WTC11 (cell line): ENCODE data around the gene NECAB3.

Experiments used
- CBFB ChIP-seq: sonication (generic); formaldehyde crosslinking; IDR thresholded peaks from 2 replicates; pipeline ENCODE4 v1.8.1; 2022; ENCODE audit warnings: mild to moderate bottlenecking, low read depth, missing genetic modification reagents
- CREB1 ChIP-seq: sonication (generic); formaldehyde crosslinking; IDR thresholded peaks from 2 replicates; pipeline ENCODE4 v1.8.0; 2023; ENCODE audit warnings: mild to moderate bottlenecking, missing genetic modification reagents
- CREM ChIP-seq: sonication (generic); formaldehyde crosslinking; IDR thresholded peaks from 2 replicates; pipeline ENCODE4 v1.8.1; 2022; ENCODE audit warnings: mild to moderate bottlenecking, missing genetic modification reagents, moderate library complexity
- KAT7 ChIP-seq: sonication (generic); formaldehyde crosslinking; IDR thresholded peaks from 2 replicates; pipeline ENCODE4 v1.8.1; 2023; ENCODE audit warnings: missing genetic modification reagents, mild to moderate bottlenecking, borderline replicate concordance
- TCF7 ChIP-seq: sonication (generic); formaldehyde crosslinking; IDR thresholded peaks from 2 replicates; pipeline ENCODE4 v1.8.0; 2022; ENCODE audit warnings: mild to moderate bottlenecking, low read depth, missing genetic modification reagents, moderate library complexity
- ZNF138 ChIP-seq: sonication (generic); formaldehyde crosslinking; conservative IDR thresholded peaks from 2 replicates; pipeline ENCODE4 v1.8.1; 2022; ENCODE audit warnings: mild to moderate bottlenecking, moderate library complexity, missing genetic modification reagents
- TF ChIP-seq, protein P1 (sequence below): fragments of 200-600 bp; IDR thresholded peaks from 2 replicates; pipeline ENCODE4 v1.8.0; 2022; ENCODE audit warnings: antibody characterized with exemption
- TF ChIP-seq, protein P2 (sequence below): sonication (generic); formaldehyde crosslinking; IDR thresholded peaks from 2 replicates; pipeline ENCODE4 v1.8.0; 2022; ENCODE audit warnings: missing genetic modification reagents
- TF ChIP-seq, protein P3 (sequence below): sonication (generic); formaldehyde crosslinking; IDR thresholded peaks from 2 replicates; pipeline ENCODE4 v1.8.0; 2022; ENCODE audit warnings: mild to moderate bottlenecking, missing genetic modification reagents

- TF ChIP-seq CREB1 (CRISPR knock-in tag) (no peak), ZNF138 (CRISPR knock-in tag) (no peak), TCF7 (CRISPR knock-in tag) (no peak), KAT7 (no peak), CREM (CRISPR knock-in tag) (no peak), CBFB (CRISPR knock-in tag) (no peak)
- TF ChIP-seq, protein P1, sequence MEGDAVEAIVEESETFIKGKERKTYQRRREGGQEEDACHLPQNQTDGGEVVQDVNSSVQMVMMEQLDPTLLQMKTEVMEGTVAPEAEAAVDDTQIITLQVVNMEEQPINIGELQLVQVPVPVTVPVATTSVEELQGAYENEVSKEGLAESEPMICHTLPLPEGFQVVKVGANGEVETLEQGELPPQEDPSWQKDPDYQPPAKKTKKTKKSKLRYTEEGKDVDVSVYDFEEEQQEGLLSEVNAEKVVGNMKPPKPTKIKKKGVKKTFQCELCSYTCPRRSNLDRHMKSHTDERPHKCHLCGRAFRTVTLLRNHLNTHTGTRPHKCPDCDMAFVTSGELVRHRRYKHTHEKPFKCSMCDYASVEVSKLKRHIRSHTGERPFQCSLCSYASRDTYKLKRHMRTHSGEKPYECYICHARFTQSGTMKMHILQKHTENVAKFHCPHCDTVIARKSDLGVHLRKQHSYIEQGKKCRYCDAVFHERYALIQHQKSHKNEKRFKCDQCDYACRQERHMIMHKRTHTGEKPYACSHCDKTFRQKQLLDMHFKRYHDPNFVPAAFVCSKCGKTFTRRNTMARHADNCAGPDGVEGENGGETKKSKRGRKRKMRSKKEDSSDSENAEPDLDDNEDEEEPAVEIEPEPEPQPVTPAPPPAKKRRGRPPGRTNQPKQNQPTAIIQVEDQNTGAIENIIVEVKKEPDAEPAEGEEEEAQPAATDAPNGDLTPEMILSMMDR = no peak
- TF ChIP-seq, protein P2, sequence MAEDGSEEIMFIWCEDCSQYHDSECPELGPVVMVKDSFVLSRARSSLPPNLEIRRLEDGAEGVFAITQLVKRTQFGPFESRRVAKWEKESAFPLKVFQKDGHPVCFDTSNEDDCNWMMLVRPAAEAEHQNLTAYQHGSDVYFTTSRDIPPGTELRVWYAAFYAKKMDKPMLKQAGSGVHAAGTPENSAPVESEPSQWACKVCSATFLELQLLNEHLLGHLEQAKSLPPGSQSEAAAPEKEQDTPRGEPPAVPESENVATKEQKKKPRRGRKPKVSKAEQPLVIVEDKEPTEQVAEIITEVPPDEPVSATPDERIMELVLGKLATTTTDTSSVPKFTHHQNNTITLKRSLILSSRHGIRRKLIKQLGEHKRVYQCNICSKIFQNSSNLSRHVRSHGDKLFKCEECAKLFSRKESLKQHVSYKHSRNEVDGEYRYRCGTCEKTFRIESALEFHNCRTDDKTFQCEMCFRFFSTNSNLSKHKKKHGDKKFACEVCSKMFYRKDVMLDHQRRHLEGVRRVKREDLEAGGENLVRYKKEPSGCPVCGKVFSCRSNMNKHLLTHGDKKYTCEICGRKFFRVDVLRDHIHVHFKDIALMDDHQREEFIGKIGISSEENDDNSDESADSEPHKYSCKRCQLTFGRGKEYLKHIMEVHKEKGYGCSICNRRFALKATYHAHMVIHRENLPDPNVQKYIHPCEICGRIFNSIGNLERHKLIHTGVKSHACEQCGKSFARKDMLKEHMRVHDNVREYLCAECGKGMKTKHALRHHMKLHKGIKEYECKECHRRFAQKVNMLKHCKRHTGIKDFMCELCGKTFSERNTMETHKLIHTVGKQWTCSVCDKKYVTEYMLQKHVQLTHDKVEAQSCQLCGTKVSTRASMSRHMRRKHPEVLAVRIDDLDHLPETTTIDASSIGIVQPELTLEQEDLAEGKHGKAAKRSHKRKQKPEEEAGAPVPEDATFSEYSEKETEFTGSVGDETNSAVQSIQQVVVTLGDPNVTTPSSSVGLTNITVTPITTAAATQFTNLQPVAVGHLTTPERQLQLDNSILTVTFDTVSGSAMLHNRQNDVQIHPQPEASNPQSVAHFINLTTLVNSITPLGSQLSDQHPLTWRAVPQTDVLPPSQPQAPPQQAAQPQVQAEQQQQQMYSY (CRISPR knock-in tag) = no peak
- TF ChIP-seq, protein P3, sequence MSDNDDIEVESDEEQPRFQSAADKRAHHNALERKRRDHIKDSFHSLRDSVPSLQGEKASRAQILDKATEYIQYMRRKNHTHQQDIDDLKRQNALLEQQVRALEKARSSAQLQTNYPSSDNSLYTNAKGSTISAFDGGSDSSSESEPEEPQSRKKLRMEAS (CRISPR knock-in tag) = no peak
Observed at GRCh38 chr20:33627577-33628216, 46.5 kb downstream of the NECAB3 start.
